NCI-H1930 (cell line): ENCODE measurements around the gene MAN1A1.
"Not testable (repeated sequence)": the region's sequence is repeated elsewhere in the genome, so short reads cannot be mapped to it uniquely, and the experiment has no call there.

Experiments used
- DNase-seq, 2 experiments: peaks; one replicate each; lab custom pipeline; 2025; lab: John Stamatoyannopoulos, UW

Gene MAN1A1

GRCh38 chr6:119349361-119350201, at the start of gene MAN1A1:
Gene MAN1A1, minus strand, starts transcription at chr6:119349761. Its CDS starts 696 bp downstream, at chr6:119349065.
- peak; percentile 80 to 81 for DNase-seq

DNA sequence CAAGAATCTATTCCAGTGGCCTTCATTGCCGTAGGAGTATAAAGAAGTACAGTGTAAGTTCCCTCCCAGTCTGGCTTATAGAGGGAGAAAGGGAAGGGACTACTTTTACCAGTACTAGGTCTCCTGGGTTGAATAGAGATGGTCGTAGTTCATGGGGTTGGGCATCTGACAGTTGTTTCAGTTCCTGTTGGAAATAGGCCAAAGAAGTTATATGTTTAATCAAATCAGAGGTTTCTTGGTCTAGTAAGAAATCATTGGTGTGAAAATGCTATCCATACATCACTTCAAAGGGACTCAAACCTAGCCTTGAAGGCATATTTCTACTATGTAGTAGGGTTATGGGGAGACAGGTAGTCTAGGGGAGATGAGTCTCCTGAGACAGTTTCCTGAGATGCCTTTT, 45.6 kb upstream of the MAN1A1 start:
- no peak for DNase-seq

GRCh38 chr6:119390247-119390793, 40.8 kb upstream of the MAN1A1 start:
- no peak for DNase-seq

DNA sequence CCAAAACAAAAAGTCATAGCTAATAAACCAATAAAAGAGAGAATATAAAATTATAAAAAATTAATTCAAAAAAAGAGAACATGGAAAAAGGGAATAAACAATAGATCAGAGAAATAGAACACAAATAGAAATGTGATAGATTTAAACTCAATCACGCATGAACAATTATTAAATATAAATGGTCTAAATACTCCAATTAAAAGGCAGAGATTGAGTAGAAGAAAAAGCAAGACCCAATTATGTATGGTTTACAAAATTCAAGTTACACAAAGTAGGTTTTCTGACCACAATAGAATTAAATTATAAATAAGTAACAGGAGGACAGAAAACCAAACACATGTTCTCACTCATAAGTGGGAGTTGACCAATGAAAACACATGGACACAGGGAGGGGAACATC, 36.4 kb upstream of the MAN1A1 start:
- DNase-seq = no peak

- no peak for DNase-seq
Measured at GRCh38 chr6:119384444-119384843, 34.9 kb upstream of the MAN1A1 start.

- DNase-seq = no peak
Measured at GRCh38 chr6:119379809-119380208, 30.2 kb upstream of the MAN1A1 start.

GRCh38 chr6:119377043-119377442, 27.5 kb upstream of the MAN1A1 start:
- DNase-seq = not testable (repeated sequence)

GRCh38 chr6:119370080-119370479, 20.5 kb upstream of the MAN1A1 start:
- DNase-seq = no peak

- no peak for DNase-seq
Measured at GRCh38 chr6:119368921-119369320, 19.4 kb upstream of the MAN1A1 start.

DNA sequence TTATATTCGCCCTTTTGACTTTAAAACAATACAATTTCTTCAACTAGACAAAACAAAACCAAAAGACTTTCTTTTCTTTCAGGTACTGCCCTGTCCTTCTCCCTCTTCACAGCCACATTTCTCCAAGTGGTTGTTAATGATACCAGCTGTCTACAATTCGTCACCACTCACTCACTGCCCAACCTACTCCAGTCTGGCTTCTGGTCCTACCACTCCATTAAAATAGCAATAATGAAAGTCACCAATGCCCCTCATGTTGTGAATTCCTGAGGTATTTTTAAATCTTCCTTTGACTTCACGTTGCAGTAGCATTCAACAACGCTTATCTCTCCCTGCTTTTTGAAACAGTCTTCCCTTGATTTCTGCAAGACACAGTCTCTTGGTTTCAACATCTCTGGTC, 11.6 kb upstream of the MAN1A1 start:
- no peak for DNase-seq

GRCh38 chr6:119360262-119360915, 10.8 kb upstream of the MAN1A1 start:
- DNase-seq = no peak

GRCh38 chr6:119355890-119356289, 6.3 kb upstream of the MAN1A1 start:
- no peak for DNase-seq

DNA sequence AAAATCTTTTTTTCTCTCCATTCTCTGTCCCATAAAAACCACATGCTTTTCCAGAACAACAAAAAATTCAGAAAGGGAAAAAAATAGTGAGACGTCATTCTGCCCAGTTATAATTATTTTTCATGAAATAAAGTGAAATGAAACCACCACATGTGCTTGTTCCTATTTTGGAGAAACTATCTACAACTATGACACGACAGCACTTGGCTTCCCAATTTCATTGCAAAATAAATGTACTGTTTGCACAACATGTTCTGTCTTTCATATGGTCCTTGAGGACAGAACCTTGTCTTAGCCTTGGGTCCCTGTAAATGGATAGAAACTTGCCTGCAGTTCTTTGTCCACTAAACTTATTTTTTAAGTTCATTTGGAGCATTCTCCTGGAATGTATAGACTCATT, 5.6 kb upstream of the MAN1A1 start:
- DNase-seq = no peak

GRCh38 chr6:119353696-119354095, 4.1 kb upstream of the MAN1A1 start:
- DNase-seq = no peak

DNA sequence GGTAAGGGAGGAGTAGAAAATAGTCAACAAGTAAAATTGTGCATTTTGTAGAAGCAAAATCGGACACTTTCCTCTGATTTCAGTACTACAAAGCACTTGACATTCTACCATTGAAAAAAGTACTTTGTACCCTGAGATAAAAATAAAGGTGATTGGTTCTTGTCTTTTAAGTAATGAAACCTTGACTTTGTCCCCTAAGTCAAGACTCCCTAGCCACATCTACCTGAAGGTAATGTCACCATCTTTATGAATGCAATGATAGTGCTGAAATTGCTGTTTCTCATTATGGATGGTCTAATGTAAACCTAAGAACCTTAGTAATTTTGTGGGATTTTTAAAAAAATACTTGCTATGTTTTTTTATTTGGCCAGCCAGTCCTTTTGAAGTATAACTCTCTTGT, 2.4 kb upstream of the MAN1A1 start:
- DNase-seq = no peak

DNA sequence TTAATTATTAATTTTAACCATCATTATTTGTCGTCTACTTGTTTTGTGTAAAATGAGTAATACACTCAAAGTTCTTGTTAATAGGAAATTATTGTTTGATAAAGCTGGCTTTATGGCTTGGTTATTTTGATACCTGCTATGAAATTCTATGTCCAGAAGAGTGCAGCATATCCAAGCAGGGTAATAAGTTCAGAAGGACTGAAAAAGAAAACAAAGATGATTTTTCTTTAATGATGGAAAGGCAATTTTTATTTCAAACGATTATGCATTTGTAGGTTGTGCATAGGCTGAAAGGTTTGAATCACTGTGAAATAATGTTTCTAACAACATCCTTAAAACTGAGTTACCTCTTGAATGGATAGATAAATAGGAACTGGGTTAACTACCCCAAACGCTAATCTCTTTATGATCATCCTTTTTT, 1.4 kb upstream of the MAN1A1 start:
- DNase-seq = peak in 1 of 2 experiments; percentile 9

GRCh38 chr6:119350202-119350951, 816 bp upstream of the MAN1A1 start:
- DNase-seq = no peak

DNA sequence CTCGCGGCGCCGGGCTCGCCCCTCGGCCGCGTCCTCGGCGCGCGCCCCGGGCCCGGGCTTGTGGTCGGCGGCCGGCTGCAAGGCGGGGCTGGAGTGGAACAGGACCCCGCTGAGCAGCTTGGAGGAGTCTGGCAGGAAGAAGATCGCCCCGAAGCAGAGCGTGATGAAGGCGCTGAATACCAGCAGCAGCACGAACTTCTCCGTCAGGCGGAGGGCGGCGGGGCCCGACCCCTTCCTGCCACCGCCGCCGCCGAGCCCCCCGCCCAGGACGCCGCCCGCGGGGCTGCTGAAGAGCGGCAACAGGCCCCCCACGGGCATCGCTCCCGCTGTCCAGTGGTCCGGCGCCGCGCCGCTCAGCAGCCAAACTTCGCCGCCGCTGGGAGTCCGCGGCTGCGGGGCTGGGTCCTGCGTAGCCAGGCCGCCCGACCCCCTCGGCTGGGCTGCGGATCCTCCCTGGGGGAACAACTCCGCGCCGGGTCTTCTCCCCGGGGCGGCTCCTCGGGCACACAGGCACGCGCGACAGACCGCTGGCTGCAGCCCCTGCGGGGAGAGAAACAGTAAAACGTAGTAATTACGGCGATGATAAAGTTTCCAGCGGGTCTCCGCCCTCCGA, 707 bp downstream of the MAN1A1 start:
- DNase-seq = no peak

DNA sequence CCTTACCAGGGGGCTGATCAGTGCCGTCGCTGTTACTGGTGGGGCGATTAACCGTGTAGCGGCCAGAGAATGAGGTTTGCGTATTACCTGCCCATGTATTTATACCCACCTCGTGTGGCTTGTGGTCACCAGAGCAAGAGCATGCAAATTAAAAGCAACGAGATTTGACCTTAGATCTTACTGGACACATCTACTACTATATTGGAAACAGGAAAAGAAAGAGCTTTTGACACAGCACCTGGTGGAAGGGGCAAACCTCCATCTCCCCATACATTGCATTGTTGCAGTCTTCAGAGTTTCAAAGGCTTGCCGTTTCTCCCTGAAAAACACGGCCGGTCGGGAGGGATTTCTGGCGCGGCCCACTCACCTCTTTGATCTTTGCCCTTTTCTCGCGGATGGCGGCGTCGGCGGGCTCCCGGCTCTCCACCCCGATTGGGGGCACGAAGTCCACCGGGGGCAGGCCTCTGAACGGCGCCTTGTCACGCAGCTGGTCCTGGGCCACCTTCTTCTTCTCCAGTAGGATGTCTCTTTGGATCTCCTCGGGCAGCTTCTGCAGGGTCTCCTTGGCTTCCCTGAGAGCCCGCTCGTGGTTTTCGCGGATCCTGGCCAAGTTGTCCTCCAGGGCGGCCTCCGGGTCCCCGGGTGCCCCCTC, 1.3 kb downstream of the MAN1A1 start:
- no peak for DNase-seq

- no peak for DNase-seq
Measured at GRCh38 chr6:119347466-119348095, 2.0 kb downstream of the MAN1A1 start.

DNA sequence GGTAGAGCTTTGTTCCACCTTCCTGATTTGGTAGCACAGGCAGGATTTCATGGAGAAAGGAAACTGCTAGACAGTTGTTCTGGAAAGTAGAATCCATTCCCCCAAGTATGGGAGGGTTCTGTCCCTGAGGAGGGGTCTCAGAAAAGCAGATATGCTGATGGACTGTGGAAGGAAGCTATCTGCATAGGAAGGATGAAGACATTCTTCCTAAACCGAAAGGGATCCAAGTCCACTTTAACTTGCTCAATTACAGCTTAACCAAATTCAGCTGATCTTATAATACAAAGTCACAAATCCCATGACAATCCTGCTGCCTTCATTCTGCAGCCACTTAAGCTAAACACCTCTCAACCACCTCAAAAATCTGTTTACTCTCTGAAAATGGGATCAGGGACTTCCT, 2.6 kb downstream of the MAN1A1 start:
- DNase-seq = no peak
